22Rv1 (cell line): Measurements from ENCODE around the gene TRIM67.
"Not testable (repeated sequence)": the region's sequence is repeated elsewhere in the genome, so short reads cannot be mapped to it uniquely, and the experiment has no call there.

Experiments
- ZFX ChIP-seq: fragments of 450-650 bp; IDR thresholded peaks from 2 replicates; pipeline ENCODE4 v1.6.1; 2017; ENCODE audit warnings: antibody characterized with exemption, borderline replicate concordance
- TF ChIP-seq, protein P1 (sequence below): fragments of 450-650 bp; IDR thresholded peaks from 2 replicates; pipeline ENCODE4 v1.5.1; 2017; ENCODE audit warnings: mild to moderate bottlenecking

DNA sequence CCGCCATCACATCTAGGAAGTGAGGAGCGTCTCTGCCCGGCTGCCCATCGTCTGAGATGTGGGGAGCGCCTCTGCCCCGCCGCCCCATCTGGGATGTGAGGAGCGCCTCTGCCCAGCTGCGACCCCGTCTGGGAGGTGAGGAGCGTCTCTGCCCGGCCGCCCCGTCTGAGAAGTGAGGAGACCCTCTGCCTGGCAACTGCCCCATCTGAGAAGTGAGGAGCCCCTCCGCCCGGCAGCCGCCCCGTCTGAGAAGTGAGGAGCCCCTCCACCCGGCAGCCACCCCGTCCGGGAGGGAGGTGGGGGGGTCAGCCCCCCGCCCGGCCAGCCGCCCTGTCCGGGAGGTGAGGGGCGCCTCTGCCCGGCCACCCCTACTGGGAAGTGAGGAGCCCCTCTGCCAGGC is 33.4 kb upstream of the TRIM67 start:
- TF ChIP-seq, protein P1, sequence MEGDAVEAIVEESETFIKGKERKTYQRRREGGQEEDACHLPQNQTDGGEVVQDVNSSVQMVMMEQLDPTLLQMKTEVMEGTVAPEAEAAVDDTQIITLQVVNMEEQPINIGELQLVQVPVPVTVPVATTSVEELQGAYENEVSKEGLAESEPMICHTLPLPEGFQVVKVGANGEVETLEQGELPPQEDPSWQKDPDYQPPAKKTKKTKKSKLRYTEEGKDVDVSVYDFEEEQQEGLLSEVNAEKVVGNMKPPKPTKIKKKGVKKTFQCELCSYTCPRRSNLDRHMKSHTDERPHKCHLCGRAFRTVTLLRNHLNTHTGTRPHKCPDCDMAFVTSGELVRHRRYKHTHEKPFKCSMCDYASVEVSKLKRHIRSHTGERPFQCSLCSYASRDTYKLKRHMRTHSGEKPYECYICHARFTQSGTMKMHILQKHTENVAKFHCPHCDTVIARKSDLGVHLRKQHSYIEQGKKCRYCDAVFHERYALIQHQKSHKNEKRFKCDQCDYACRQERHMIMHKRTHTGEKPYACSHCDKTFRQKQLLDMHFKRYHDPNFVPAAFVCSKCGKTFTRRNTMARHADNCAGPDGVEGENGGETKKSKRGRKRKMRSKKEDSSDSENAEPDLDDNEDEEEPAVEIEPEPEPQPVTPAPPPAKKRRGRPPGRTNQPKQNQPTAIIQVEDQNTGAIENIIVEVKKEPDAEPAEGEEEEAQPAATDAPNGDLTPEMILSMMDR: not testable (repeated sequence)
- TF ChIP-seq ZFX: not testable (repeated sequence)
